GM23338 (cell line): Measurements from ENCODE around the gene ZNF438.

Experiments
- TF ChIP-seq, protein P1 (sequence below), 2 experiments: fragments of 200-600 bp in 1 of 2; sonication (generic) in 1 of 2; conservative IDR thresholded peaks; 2 replicates each; pipeline versions ENCODE4 v1.5.1 to v1.6.1; 2016 to 2017; ENCODE audit warnings: antibody characterized with exemption in 2 of 2, low read depth in 2 of 2, mild to moderate bottlenecking in 2 of 2, moderate library complexity in 1 of 2
- TF ChIP-seq, protein P2 (sequence below): IDR thresholded peaks from one replicate; pipeline ENCODE4 v1.6.1; 2018; ENCODE audit warnings: antibody characterized with exemption; ENCODE audit not compliant: unreplicated experiment

DNA sequence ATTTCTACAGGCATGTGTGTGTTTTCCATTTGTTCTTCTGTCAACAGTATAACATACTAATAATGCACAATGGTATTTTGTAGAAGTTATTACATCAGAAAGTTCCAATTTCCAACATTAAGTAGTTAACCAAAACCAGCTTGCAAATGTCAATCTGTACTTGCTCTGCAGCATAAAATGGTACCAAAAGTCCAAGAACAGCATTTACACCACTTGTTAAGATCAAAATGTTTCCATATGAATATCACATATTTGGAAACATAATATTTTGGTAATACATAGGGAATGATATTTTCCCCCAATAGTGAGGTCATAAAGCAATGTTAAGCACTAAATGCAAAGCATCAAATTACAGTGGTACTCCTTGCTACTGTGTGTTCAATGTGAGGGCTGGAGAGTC lies 162.1 kb downstream of the ZNF438 start:
- TF ChIP-seq, protein P1, sequence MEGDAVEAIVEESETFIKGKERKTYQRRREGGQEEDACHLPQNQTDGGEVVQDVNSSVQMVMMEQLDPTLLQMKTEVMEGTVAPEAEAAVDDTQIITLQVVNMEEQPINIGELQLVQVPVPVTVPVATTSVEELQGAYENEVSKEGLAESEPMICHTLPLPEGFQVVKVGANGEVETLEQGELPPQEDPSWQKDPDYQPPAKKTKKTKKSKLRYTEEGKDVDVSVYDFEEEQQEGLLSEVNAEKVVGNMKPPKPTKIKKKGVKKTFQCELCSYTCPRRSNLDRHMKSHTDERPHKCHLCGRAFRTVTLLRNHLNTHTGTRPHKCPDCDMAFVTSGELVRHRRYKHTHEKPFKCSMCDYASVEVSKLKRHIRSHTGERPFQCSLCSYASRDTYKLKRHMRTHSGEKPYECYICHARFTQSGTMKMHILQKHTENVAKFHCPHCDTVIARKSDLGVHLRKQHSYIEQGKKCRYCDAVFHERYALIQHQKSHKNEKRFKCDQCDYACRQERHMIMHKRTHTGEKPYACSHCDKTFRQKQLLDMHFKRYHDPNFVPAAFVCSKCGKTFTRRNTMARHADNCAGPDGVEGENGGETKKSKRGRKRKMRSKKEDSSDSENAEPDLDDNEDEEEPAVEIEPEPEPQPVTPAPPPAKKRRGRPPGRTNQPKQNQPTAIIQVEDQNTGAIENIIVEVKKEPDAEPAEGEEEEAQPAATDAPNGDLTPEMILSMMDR (conservative IDR thresholded peaks at IDR 0.05; ENCODE audit: low read depth in 2 of 2): no peak
- TF ChIP-seq, protein P2, sequence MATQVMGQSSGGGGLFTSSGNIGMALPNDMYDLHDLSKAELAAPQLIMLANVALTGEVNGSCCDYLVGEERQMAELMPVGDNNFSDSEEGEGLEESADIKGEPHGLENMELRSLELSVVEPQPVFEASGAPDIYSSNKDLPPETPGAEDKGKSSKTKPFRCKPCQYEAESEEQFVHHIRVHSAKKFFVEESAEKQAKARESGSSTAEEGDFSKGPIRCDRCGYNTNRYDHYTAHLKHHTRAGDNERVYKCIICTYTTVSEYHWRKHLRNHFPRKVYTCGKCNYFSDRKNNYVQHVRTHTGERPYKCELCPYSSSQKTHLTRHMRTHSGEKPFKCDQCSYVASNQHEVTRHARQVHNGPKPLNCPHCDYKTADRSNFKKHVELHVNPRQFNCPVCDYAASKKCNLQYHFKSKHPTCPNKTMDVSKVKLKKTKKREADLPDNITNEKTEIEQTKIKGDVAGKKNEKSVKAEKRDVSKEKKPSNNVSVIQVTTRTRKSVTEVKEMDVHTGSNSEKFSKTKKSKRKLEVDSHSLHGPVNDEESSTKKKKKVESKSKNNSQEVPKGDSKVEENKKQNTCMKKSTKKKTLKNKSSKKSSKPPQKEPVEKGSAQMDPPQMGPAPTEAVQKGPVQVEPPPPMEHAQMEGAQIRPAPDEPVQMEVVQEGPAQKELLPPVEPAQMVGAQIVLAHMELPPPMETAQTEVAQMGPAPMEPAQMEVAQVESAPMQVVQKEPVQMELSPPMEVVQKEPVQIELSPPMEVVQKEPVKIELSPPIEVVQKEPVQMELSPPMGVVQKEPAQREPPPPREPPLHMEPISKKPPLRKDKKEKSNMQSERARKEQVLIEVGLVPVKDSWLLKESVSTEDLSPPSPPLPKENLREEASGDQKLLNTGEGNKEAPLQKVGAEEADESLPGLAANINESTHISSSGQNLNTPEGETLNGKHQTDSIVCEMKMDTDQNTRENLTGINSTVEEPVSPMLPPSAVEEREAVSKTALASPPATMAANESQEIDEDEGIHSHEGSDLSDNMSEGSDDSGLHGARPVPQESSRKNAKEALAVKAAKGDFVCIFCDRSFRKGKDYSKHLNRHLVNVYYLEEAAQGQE: no peak
